A673 (cell line): Measurements from ENCODE around the gene PAM16. TPM values are rescaled to one million over a fixed set of nuclear protein-coding genes. Genes with fewer than 3 reads are reported as not detected.

Experiments
- BruUV-seq: library from RNA; stranded (reverse); fragments of 400-500 nt; replicated peaks from 2 replicates; lab custom pipeline; 2021; lab: Mats Ljungman, UMichigan
- CTCF ChIA-PET: fragments of 300-600 bp; sonication (Branson Sonifier 250); formaldehyde crosslinking; loops from one replicate; lab custom pipeline; 2022; ENCODE audit warnings: antibody characterized with exemption; lab: Charles Lee
- POLR2A ChIA-PET: fragments of 300-600 bp; sonication (Branson Sonifier 250); formaldehyde crosslinking; loops from one replicate; lab custom pipeline; 2022; ENCODE audit warnings: antibody characterized with exemption; ENCODE audit not compliant: low non-redundant PET; lab: Charles Lee
- DNase-seq: peaks from one replicate; pipeline ENCODE4 v3.0.0-alpha.2; 2015; ENCODE audit warnings: low spot score
- H3K27ac ChIP-seq: fragments of 200-600 bp; sonication (generic); 2 replicates; pipeline ENCODE4 v1.5.1; 2016; ENCODE audit warnings: mixed run types, low read depth, mild to moderate bottlenecking, mixed read lengths, antibody characterized with exemption, low read length; ENCODE audit not compliant: poor library complexity, severe bottlenecking
- H3K27me3 ChIP-seq: fragments of 200-600 bp; sonication (generic); replicated peaks from 2 replicates; pipeline ENCODE4 v1.6.1; 2017; ENCODE audit warnings: mixed run types, low read depth, mild to moderate bottlenecking, mixed read lengths, antibody characterized with exemption, low read length; ENCODE audit not compliant: insufficient read depth, poor library complexity
- H3K36me3 ChIP-seq: fragments of 200-600 bp; sonication (generic); 2 replicates; pipeline ENCODE4 v1.6.1; 2016; ENCODE audit warnings: mixed run types, mild to moderate bottlenecking, mixed read lengths, antibody characterized with exemption, low read length; ENCODE audit not compliant: insufficient read depth, poor library complexity, severe bottlenecking
- H3K4me1 ChIP-seq: fragments of 200-600 bp; sonication (generic); 2 replicates; pipeline ENCODE4 v1.6.1; 2017; ENCODE audit warnings: mixed run types, mild to moderate bottlenecking, mixed read lengths, antibody characterized with exemption, low read length; ENCODE audit not compliant: insufficient read depth, poor library complexity, severe bottlenecking
- H3K4me3 ChIP-seq: fragments of 200-600 bp; sonication (generic); 2 replicates; pipeline ENCODE4 v1.5.1; 2016; ENCODE audit warnings: low read depth, mixed run types, mild to moderate bottlenecking, mixed read lengths, low read length; ENCODE audit not compliant: poor library complexity, severe bottlenecking
- H3K9me3 ChIP-seq: fragments of 200-600 bp; sonication (generic); 2 replicates; pipeline ENCODE4 v1.6.1; 2016; ENCODE audit warnings: mixed run types, low read depth, mild to moderate bottlenecking, mixed read lengths, antibody characterized with exemption, low read length; ENCODE audit not compliant: poor library complexity, severe bottlenecking
- CTCF ChIP-seq: fragments of 300-800, 200-600 bp; sonication (generic); conservative IDR thresholded peaks from 2 replicates; pipeline ENCODE4 v1.5.1; 2017; ENCODE audit warnings: low read depth, mild to moderate bottlenecking, antibody characterized with exemption, low read length, moderate library complexity, mixed read lengths
- EZH2 ChIP-seq: fragments of 200-600 bp; sonication (generic); IDR thresholded peaks from 2 replicates; pipeline ENCODE4 v1.6.1; 2017; ENCODE audit warnings: borderline replicate concordance, low read depth, mild to moderate bottlenecking, mixed read lengths, antibody characterized with exemption, low read length; ENCODE audit not compliant: poor library complexity, severe bottlenecking
- intact Hi-C: fragments of 100-400 bp; cut with micrococcal nuclease; formaldehyde crosslinking; loops from one replicate; pipeline ENCODE4 v1.10.0; 2022; ENCODE audit not compliant: unreplicated experiment
- total RNA-seq: library from RNA; stranded (reverse); gene quantifications from 2 replicates; pipeline ENCODE4 v1.2.3, GENCODE V29; 2021

The PAM16 gene
- total RNA-seq, 1 experiment from 2014 or later = 90.3 TPM

DNA sequence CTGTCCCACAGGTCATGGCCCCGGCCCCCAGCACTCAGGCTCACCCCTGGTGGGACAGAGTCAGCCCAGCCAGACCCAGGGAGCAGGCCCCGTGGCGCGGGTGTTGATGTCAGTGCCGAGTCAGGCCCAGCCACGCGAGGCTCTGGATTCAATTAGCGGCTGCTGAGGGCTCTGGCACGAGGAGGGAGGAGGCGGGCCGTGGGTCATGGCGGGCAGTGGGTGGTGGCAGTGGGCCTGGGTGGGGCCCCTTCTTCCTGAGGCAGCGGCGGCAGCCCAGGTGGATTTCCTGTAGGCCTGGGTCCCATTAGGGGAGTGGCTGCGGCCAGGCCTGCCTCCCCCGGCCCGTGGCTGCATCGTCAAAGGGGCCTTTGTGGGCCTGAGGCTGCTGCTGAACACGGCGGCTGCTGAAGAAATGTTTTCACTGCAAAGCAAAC lies 33.4 kb upstream of the PAM16 start:
- H3K27ac ChIP-seq = no peak overlapping the region
- no peaks in the 10 kb centered on the region for H3K36me3 ChIP-seq
- H3K4me3 ChIP-seq = no peak overlapping the region
- no TSS peak for BruUV-seq
- POLR2A ChIA-PET = no interaction called here
- peaks cover 20% of the 10 kb centered on the region for H3K4me1 ChIP-seq
- no peaks in the 10 kb centered on the region for H3K27me3 ChIP-seq
- intact Hi-C loops = no loop called here
- TF ChIP-seq EZH2 (no peak), CTCF (no peak)
- H3K9me3 ChIP-seq = no peaks in the 10 kb centered on the region
- no peak for DNase-seq
- CTCF ChIA-PET = no interaction called here

GRCh38 chr16:4383591-4384444 lies 32.7 kb upstream of the PAM16 start:
- TF ChIP-seq CTCF (no peak), EZH2 (no peak)
- no peak for DNase-seq
- intact Hi-C loops = no loop called here
- CTCF ChIA-PET = no interaction called here
- no TSS peak for BruUV-seq
- Histone ChIP-seq H3K27me3 (no peaks in the 10 kb centered on the region), H3K27ac (no peak overlapping the region), H3K4me1 (peaks cover 15% of the 10 kb centered on the region), H3K4me3 (no peak overlapping the region), H3K36me3 (no peaks in the 10 kb centered on the region), H3K9me3 (no peaks in the 10 kb centered on the region)
- POLR2A ChIA-PET = no interaction called here

DNA sequence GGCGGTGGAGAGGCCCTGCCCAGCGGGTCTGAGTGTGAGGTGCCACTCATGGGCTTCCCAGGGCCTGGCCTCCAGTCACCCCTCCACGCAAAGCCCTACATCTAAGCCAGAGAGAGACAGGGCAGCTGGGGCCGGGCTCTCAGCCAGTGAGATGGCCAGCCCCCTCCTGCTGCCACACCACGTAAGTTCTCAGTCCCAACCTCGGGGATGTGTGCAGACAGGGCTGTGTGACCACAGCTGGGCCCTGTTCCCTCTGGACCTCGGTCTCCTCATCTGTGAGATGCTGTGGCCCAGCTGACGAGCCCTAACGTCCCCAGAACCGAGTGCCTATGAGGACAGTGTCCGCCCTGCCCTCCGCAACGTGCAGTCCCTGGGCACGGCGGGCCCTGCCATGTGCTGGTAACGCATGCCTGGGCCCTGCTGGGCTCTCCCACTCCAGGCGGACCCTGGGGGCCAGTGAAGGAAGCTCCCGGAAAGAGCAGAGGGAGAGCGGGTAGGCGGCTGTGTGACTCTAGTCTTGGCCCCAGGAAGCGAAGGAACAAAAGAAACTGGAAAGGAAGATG lies 31.8 kb upstream of the PAM16 start:
- H3K27me3 ChIP-seq = no peaks in the 10 kb centered on the region
- no peaks in the 10 kb centered on the region for H3K9me3 ChIP-seq
- no peak overlapping the region for H3K4me3 ChIP-seq
- peaks cover 15% of the 10 kb centered on the region for H3K4me1 ChIP-seq
- no peak for DNase-seq
- intact Hi-C loops = no loop called here
- no peaks in the 10 kb centered on the region for H3K36me3 ChIP-seq
- TF ChIP-seq EZH2 = no peak
- no peak for TF ChIP-seq CTCF
- H3K27ac ChIP-seq = peak overlapping the region; percentile 16
- ChIA-PET CTCF (no interaction called here), POLR2A (no interaction called here)
- no TSS peak for BruUV-seq
